KMS-11 (cell line): Measurements from ENCODE around the gene TBX18.

ENCODE experiments used
- H2AFZ ChIP-seq: fragments of 200-600 bp; sonication (generic); 2 replicates; pipeline ENCODE4 v1.6.1; 2016; ENCODE audit warnings: antibody characterized with exemption, mixed run types, low read depth
- H3K27ac ChIP-seq: fragments of 200-600 bp; sonication (generic); 2 replicates; pipeline ENCODE4 v1.6.1; 2016; ENCODE audit warnings: mild to moderate bottlenecking, mixed run types
- H3K27me3 ChIP-seq: fragments of 200-600 bp; sonication (generic); 2 replicates; pipeline ENCODE4 v1.6.1; 2017; ENCODE audit warnings: mild to moderate bottlenecking, low read depth, mixed run types, moderate library complexity; ENCODE audit not compliant: insufficient read depth
- H3K36me3 ChIP-seq: fragments of 200-600 bp; sonication (generic); 2 replicates; pipeline ENCODE4 v1.6.1; 2017; ENCODE audit warnings: mild to moderate bottlenecking, mixed run types; ENCODE audit not compliant: insufficient read depth
- H3K4me1 ChIP-seq: fragments of 200-600 bp; sonication (generic); 2 replicates; pipeline ENCODE4 v1.6.1; 2016; ENCODE audit warnings: mild to moderate bottlenecking, low read depth, mixed run types; ENCODE audit not compliant: poor library complexity, severe bottlenecking
- H3K4me2 ChIP-seq: fragments of 200-600 bp; sonication (generic); 2 replicates; pipeline ENCODE4 v1.7.0; 2016; ENCODE audit warnings: mild to moderate bottlenecking, mixed run types
- H3K4me3 ChIP-seq: fragments of 200-600 bp; sonication (generic); IDR thresholded peaks from 2 replicates; pipeline ENCODE4 v1.6.1; 2017; ENCODE audit warnings: low read depth, low read length, mixed read lengths; ENCODE audit not compliant: insufficient read depth
- H3K79me2 ChIP-seq: fragments of 200-600 bp; sonication (generic); 2 replicates; pipeline ENCODE4 v1.6.1; 2016; ENCODE audit warnings: low read depth, mixed run types; ENCODE audit not compliant: insufficient read depth
- H3K9ac ChIP-seq: fragments of 200-600 bp; sonication (generic); 2 replicates; pipeline ENCODE4 v1.6.1; 2016; ENCODE audit warnings: mild to moderate bottlenecking, mixed run types
- H4K20me1 ChIP-seq: fragments of 200-600 bp; sonication (generic); 2 replicates; pipeline ENCODE4 v1.6.1; 2016; ENCODE audit warnings: mild to moderate bottlenecking, mixed run types; ENCODE audit not compliant: insufficient read depth
- TF ChIP-seq, protein P1 (sequence below): fragments of 200-600 bp; sonication (generic); conservative IDR thresholded peaks from 2 replicates; pipeline ENCODE4 v1.6.1; 2017; ENCODE audit warnings: low read depth, mild to moderate bottlenecking, antibody characterized with exemption, low read length, moderate library complexity, mixed read lengths

TBX18 gene

DNA sequence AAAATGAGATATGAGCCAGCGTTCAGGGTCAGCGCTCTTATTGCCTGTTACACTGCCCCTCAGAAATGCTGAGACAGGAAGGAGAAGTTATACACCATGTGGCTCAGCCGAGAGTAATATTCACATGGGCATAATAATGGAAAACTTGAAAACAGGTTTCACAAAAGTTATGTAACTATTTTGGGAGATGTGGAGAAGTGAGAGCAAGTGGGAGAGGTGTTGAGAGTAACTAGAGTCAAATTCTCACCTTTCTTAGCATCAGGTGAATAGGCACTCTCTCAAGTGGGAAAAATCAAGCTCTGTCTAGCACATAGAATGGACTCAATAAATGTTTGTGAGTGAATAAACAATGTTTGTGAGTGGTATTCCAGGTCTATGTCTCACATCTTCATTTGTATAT is 94.5 kb downstream of the TBX18 start:
- Histone ChIP-seq H3K9ac (no peak overlapping the region), H3K79me2 (no peaks in the 10 kb centered on the region), H3K4me3 (no peak overlapping the region), H4K20me1 (no peaks in the 10 kb centered on the region), H3K4me2 (no peak overlapping the region), H3K36me3 (no peaks in the 10 kb centered on the region), H3K27ac (no peak overlapping the region), H2AFZ (no peak overlapping the region), H3K4me1 (no peaks in the 10 kb centered on the region), H3K27me3 (no peaks in the 10 kb centered on the region)
- TF ChIP-seq, protein P1, sequence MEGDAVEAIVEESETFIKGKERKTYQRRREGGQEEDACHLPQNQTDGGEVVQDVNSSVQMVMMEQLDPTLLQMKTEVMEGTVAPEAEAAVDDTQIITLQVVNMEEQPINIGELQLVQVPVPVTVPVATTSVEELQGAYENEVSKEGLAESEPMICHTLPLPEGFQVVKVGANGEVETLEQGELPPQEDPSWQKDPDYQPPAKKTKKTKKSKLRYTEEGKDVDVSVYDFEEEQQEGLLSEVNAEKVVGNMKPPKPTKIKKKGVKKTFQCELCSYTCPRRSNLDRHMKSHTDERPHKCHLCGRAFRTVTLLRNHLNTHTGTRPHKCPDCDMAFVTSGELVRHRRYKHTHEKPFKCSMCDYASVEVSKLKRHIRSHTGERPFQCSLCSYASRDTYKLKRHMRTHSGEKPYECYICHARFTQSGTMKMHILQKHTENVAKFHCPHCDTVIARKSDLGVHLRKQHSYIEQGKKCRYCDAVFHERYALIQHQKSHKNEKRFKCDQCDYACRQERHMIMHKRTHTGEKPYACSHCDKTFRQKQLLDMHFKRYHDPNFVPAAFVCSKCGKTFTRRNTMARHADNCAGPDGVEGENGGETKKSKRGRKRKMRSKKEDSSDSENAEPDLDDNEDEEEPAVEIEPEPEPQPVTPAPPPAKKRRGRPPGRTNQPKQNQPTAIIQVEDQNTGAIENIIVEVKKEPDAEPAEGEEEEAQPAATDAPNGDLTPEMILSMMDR = no peak

GRCh38 chr6:84667252-84668213 is 96.9 kb downstream of the TBX18 start:
- Histone ChIP-seq H3K9ac (no peak overlapping the region), H3K27ac (no peak overlapping the region), H4K20me1 (no peaks in the 10 kb centered on the region), H3K79me2 (no peaks in the 10 kb centered on the region), H3K36me3 (no peaks in the 10 kb centered on the region), H3K4me1 (no peaks in the 10 kb centered on the region), H3K27me3 (no peaks in the 10 kb centered on the region), H2AFZ (no peak overlapping the region), H3K4me2 (no peak overlapping the region), H3K4me3 (no peak overlapping the region)
- TF ChIP-seq, protein P1 = no peak

DNA sequence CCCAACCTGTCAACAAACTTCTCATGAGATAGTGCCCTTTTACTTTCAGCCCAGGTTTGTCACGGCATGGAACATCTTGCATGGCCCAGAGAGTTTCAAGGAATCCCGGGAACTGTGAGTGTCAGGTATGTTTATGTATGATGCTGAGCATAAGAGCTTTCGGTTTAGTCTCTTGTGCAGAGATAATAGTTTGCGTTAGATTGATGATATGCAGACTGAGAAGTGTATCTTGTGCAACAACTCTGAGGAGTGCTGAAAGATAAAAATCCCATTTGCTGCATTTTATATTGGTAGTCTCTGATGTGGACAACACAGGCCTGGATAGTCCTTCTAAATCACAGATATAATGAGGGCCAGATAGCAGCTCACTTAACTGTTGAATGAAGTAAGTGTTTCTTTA is 99.0 kb downstream of the TBX18 start:
- H3K4me1 ChIP-seq = no peaks in the 10 kb centered on the region

GRCh38 chr6:84663866-84664265 is 100.5 kb downstream of the TBX18 start:
- no peak overlapping the region for H2AFZ ChIP-seq
- H3K4me1 ChIP-seq = no peaks in the 10 kb centered on the region
- no peaks in the 10 kb centered on the region for H3K27me3 ChIP-seq
- H3K4me3 ChIP-seq = no peak overlapping the region
- H3K79me2 ChIP-seq = no peaks in the 10 kb centered on the region
- no peak overlapping the region for H3K4me2 ChIP-seq
- TF ChIP-seq, protein P1 = no peak
- no peaks in the 10 kb centered on the region for H4K20me1 ChIP-seq
- H3K27ac ChIP-seq = no peak overlapping the region
- no peaks in the 10 kb centered on the region for H3K36me3 ChIP-seq
- H3K9ac ChIP-seq = no peak overlapping the region

More for the DNA sequence above, 99.0 kb downstream of the TBX18 start:
- no peaks in the 10 kb centered on the region for H3K36me3 ChIP-seq
- no peaks in the 10 kb centered on the region for H3K79me2 ChIP-seq
- H3K27me3 ChIP-seq = no peaks in the 10 kb centered on the region
- no peak overlapping the region for H3K9ac ChIP-seq
- TF ChIP-seq, protein P1 = no peak
- H3K27ac ChIP-seq = no peak overlapping the region
- H3K4me3 ChIP-seq = no peak overlapping the region
- H2AFZ ChIP-seq = no peak overlapping the region
- no peak overlapping the region for H3K4me2 ChIP-seq
- no peaks in the 10 kb centered on the region for H4K20me1 ChIP-seq
